NB4 (cell line): ENCODE data around the gene AKAIN1.
A peak's percentile ranks its signal among the peaks of the same experiment; 100 is the strongest.

ENCODE experiments used
- DNase-seq: peaks from one replicate; pipeline ENCODE4 v3.0.0; 2010; ENCODE audit warnings: low read depth
- H3K4me3 ChIP-seq: one replicate; pipeline ENCODE4 v1.5.1; 2011; ENCODE audit warnings: mild to moderate bottlenecking, low read depth, low read length, moderate library complexity
- CTCF ChIP-seq: IDR thresholded peaks from one replicate; pipeline ENCODE4 v1.5.1; 2012; ENCODE audit warnings: low read depth, low read length
- MAX ChIP-seq: IDR thresholded peaks from 2 replicates; pipeline ENCODE4 v1.6.1; 2011; ENCODE audit warnings: low read depth, low read length
- MYC ChIP-seq: IDR thresholded peaks from 2 replicates; pipeline ENCODE4 v1.6.1; 2011; ENCODE audit warnings: low read depth, low read length
- POLR2A ChIP-seq: IDR thresholded peaks from 2 replicates; pipeline ENCODE4 v1.6.1; 2011; ENCODE audit warnings: mild to moderate bottlenecking; ENCODE audit not compliant: insufficient read length; ENCODE audit errors: extremely low read depth

Gene AKAIN1

DNA sequence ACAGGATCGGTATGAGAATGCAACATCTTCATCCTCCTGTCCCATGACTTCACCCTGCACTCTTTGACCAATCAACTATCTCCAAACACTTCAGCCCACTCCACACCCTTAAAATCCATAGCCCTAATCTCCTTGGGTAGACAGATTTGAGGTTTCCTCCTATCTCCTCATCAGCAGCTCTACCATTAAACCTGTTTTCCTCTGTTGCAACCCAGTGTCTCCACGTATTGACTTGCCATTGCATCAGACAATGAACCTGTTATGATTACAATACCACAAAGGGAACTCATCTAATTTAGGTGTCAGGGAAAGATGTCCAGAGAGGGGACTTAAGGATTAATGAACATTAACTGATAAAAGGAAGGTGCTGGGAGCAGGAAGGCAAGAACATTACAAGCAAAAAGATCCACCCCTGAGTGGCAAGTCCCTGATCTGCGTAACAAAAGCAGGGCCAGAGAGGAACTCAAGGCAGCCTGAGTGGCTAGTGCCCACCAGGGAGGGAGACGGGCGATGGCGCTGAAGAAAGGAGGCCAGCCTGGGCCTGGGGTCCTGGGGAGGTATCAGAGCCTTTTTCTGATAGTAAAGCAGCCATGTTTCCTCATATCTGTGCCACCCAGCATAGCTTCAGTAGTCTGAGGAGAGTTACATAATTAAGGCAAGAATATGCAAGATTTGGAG lies 44.6 kb downstream of the AKAIN1 start:
- no peak for DNase-seq
- H3K4me3 ChIP-seq, result no peak overlapping the region
- TF ChIP-seq MYC, result no peak
- no peak for TF ChIP-seq MAX
- TF ChIP-seq POLR2A, result no peak
- TF ChIP-seq CTCF, result no peak

DNA sequence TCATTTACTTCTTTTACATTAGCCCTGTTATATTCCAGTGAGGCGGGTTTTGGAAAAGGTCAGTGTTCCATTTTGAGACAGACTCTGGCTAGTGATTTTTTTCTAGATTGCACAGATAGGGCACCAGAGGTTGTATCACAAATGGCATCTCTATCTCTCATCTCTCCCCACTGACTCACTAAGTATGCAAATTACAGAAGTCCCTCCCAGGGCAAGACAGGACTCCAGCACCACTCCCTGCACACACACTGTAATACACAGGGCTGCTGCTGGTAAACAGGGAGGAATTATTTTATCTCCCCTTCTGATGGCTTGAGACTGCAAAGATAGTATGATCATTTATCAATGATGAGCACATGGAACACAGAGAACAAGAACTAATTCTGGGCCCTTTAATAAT lies 46.2 kb downstream of the AKAIN1 start:
- H3K4me3 ChIP-seq, result no peak overlapping the region
- TF ChIP-seq MYC, result no peak
- no peak for TF ChIP-seq MAX
- no peak for TF ChIP-seq CTCF
- no peak for TF ChIP-seq POLR2A
- no peak for DNase-seq

- no peak for TF ChIP-seq POLR2A
- no peak for TF ChIP-seq MAX
- no peak for TF ChIP-seq MYC
- no peak for TF ChIP-seq CTCF
- no peak for DNase-seq
- no peak overlapping the region for H3K4me3 ChIP-seq
These were observed 51.0 kb downstream of the AKAIN1 start for GRCh38 chr18:5146093-5146492.

GRCh38 chr18:5145168-5145825 lies 51.8 kb downstream of the AKAIN1 start:
- no peak overlapping the region for H3K4me3 ChIP-seq

GRCh38 chr18:5144629-5145028 lies 52.4 kb downstream of the AKAIN1 start:
- no peak overlapping the region for H3K4me3 ChIP-seq
- no peak for TF ChIP-seq MAX
- no peak for TF ChIP-seq POLR2A
- no peak for TF ChIP-seq CTCF
- TF ChIP-seq MYC, result no peak
- peak; percentile 2 for DNase-seq

More at GRCh38 chr18:5145168-5145825, 51.8 kb downstream of the AKAIN1 start:
- TF ChIP-seq POLR2A (no peak), MYC (no peak), CTCF (no peak), MAX (no peak)
- DNase-seq, result no peak
